GM12874 (cell line): ENCODE results near the gene LCOR.

ENCODE experiments used
- CTCF ChIP-seq: IDR thresholded peaks from 2 replicates; pipeline ENCODE4 v1.5.1; 2011; ENCODE audit warnings: low read depth, mild to moderate bottlenecking, control low read depth, low read length, moderate library complexity; ENCODE audit not compliant: insufficient read depth

Gene LCOR

GRCh38 chr10:96972264-96972663, 140.2 kb downstream of the LCOR start:
- TF ChIP-seq CTCF, result no peak

- TF ChIP-seq CTCF, result no peak
Measured at GRCh38 chr10:96973809-96974747, 142.0 kb downstream of the LCOR start.

GRCh38 chr10:96975136-96975535, 143.0 kb downstream of the LCOR start:
- TF ChIP-seq CTCF, result no peak

- no peak for TF ChIP-seq CTCF
Measured at GRCh38 chr10:96978621-96979154, 146.6 kb downstream of the LCOR start.

GRCh38 chr10:96982149-96982930, 150.2 kb downstream of the LCOR start:
- TF ChIP-seq CTCF, result no peak

- no peak for TF ChIP-seq CTCF
Measured at GRCh38 chr10:96984541-96985131, 152.5 kb downstream of the LCOR start.
